ENCODE results near the gene BLVRA. TPM values are rescaled to one million over a fixed set of nuclear protein-coding genes. Genes with fewer than 3 reads are reported as not detected.

Gene BLVRA
- total RNA-seq, 2 experiments from 2014 or later = 15.7 TPM

GRCh38 chr7:43787771-43788170 is 29.3 kb downstream of the BLVRA start:
- H3K4me1 Mint-ChIP-seq (ENCODE audit: low read depth) = no peaks in the 10 kb centered on the region
- H3K9me3 ChIP-seq (ENCODE audit: control insufficient read depth in 1 of 2, insufficient read depth in 1 of 2, low read length in 2 of 2) = no peaks in the 10 kb centered on the region
- ATAC-seq (ENCODE audit: poor library complexity) (no peak), DNase-seq (no peak)
- intact Hi-C loops (cut with DNase I, micrococcal nuclease) = no loop called here
- H3K9me3 Mint-ChIP-seq = no peaks in the 10 kb centered on the region
- no peaks in the 10 kb centered on the region for H3K27me3 ChIP-seq (ENCODE audit: control insufficient read depth in 1 of 2, insufficient read depth in 2 of 2, low read length in 2 of 2)
- H3K4me3 ChIP-seq (ENCODE audit: low read length) = no peak overlapping the region
- no peak overlapping the region for H3K4me3 Mint-ChIP-seq
- no peaks in the 10 kb centered on the region for H3K27me3 Mint-ChIP-seq
- H3K36me3 ChIP-seq (ENCODE audit: insufficient read depth, low read length) = peaks cover 45% of the 10 kb centered on the region
- POLR2A ChIA-PET = interaction anchor here (0.6 kb wide), 1 partner anchor 25 kb away, joined by 3 read pairs; no protein-coding TSS in a partner anchor
- no peak overlapping the region for H3K27ac Mint-ChIP-seq
- CTCF ChIA-PET = no interaction called here
- TF ChIP-seq CTCF (IDR thresholded peaks at IDR 0.05) = no peak
- peaks cover 55% of the 10 kb centered on the region for H3K36me3 Mint-ChIP-seq (ENCODE audit: low read depth)
- H3K4me1 ChIP-seq (ENCODE audit: insufficient read depth, low read length) = peaks cover 4% of the 10 kb centered on the region
- no peak overlapping the region for H3K27ac ChIP-seq (ENCODE audit: low read depth in 1 of 2, low read length in 2 of 2)

- Mint-ChIP-seq H3K36me3 (ENCODE audit: low read depth) (peaks cover 66% of the 10 kb centered on the region), H3K27me3 (no peaks in the 10 kb centered on the region), H3K27ac (no peak overlapping the region), H3K4me1 (ENCODE audit: low read depth) (no peaks in the 10 kb centered on the region), H3K9me3 (no peaks in the 10 kb centered on the region), H3K4me3 (no peak overlapping the region)
- DNase-seq = no peak
- H3K27ac ChIP-seq (ENCODE audit: low read depth in 1 of 2, low read length in 2 of 2) = no peak overlapping the region
- no peaks in the 10 kb centered on the region for H3K27me3 ChIP-seq (ENCODE audit: control insufficient read depth in 1 of 2, insufficient read depth in 2 of 2, low read length in 2 of 2)
- ATAC-seq (ENCODE audit: poor library complexity) = no peak
- peaks cover 49% of the 10 kb centered on the region for H3K36me3 ChIP-seq (ENCODE audit: insufficient read depth, low read length)
- peaks cover 0 to 6% of the 10 kb centered on the region in 2 experiments for H3K9me3 ChIP-seq (ENCODE audit: control insufficient read depth in 1 of 2, insufficient read depth in 1 of 2, low read length in 2 of 2)
- CTCF ChIA-PET = no interaction called here
- H3K4me1 ChIP-seq (ENCODE audit: insufficient read depth, low read length) = peaks cover 4% of the 10 kb centered on the region
- TF ChIP-seq CTCF (IDR thresholded peaks at IDR 0.05) = no peak
- POLR2A ChIA-PET = no interaction called here
- no peak overlapping the region for H3K4me3 ChIP-seq (ENCODE audit: low read length)
- intact Hi-C loops (cut with DNase I, micrococcal nuclease) = no loop called here
These were observed 31.5 kb downstream of the BLVRA start for GRCh38 chr7:43790006-43790405.

GRCh38 chr7:43790834-43791233 is 32.4 kb downstream of the BLVRA start:
- H3K27ac ChIP-seq (ENCODE audit: low read depth in 1 of 2, low read length in 2 of 2) = no peak overlapping the region
- ChIA-PET POLR2A (no interaction called here), CTCF (no interaction called here)
- no peaks in the 10 kb centered on the region for H3K4me1 ChIP-seq (ENCODE audit: insufficient read depth, low read length)
- no peaks in the 10 kb centered on the region for H3K27me3 ChIP-seq (ENCODE audit: control insufficient read depth in 1 of 2, insufficient read depth in 2 of 2, low read length in 2 of 2)
- DNase-seq (no peak), ATAC-seq (ENCODE audit: poor library complexity) (no peak)
- no peak overlapping the region for H3K27ac Mint-ChIP-seq
- TF ChIP-seq CTCF (IDR thresholded peaks at IDR 0.05) = no peak
- H3K9me3 Mint-ChIP-seq = no peaks in the 10 kb centered on the region
- peaks cover 0 to 6% of the 10 kb centered on the region in 2 experiments for H3K9me3 ChIP-seq (ENCODE audit: control insufficient read depth in 1 of 2, insufficient read depth in 1 of 2, low read length in 2 of 2)
- H3K4me1 Mint-ChIP-seq (ENCODE audit: low read depth) = no peaks in the 10 kb centered on the region
- no peak overlapping the region for H3K4me3 ChIP-seq (ENCODE audit: low read length)
- intact Hi-C loops (cut with DNase I, micrococcal nuclease) = no loop called here
- H3K4me3 Mint-ChIP-seq = no peak overlapping the region
- peaks cover 66% of the 10 kb centered on the region for H3K36me3 Mint-ChIP-seq (ENCODE audit: low read depth)
- no peaks in the 10 kb centered on the region for H3K27me3 Mint-ChIP-seq
- peaks cover 47% of the 10 kb centered on the region for H3K36me3 ChIP-seq (ENCODE audit: insufficient read depth, low read length)
